ENCODE measurements around the gene XBP1. TPM values are rescaled to one million over a fixed set of nuclear protein-coding genes. Genes with fewer than 3 reads are reported as not detected.
"Not testable (repeated sequence)": the region's sequence is repeated elsewhere in the genome, so short reads cannot be mapped to it uniquely, and the experiment has no call there.

The XBP1 gene
- total and polyA plus RNA-seq, 2 of the 4 experiments (the other 2 are of a cell fraction) = 95.0 to 223 TPM

- no peak for TF ChIP-seq RAD21 (IDR thresholded peaks at IDR 0.05; ENCODE audit: low read length)
Observed at GRCh38 chr22:28759861-28760560, 40.4 kb downstream of the XBP1 start (continued).

GRCh38 chr22:28754512-28754911, 45.9 kb downstream of the XBP1 start:
- H4K91ac ChIP-seq (ENCODE audit: insufficient read depth, low read depth, low read length); POLR2A ChIA-PET (ENCODE audit: unreplicated experiment); H2AFZ ChIP-seq (replicated peaks; ENCODE audit: low read length, poor library complexity); BruUV-seq (replicated peaks); CTCF ChIA-PET; H2BK15ac ChIP-seq (ENCODE audit: low read depth, low read length); H3K27me3 ChIP-seq (ENCODE audit: control insufficient read depth, insufficient read depth, low read length); ATAC-seq (ENCODE audit: low read depth); in situ Hi-C loops (cut with MboI; ENCODE audit: low sequenced_read_pairs); H2BK120ac ChIP-seq (ENCODE audit: low read depth, low read length); H3K9me3 ChIP-seq (ENCODE audit: control insufficient read depth, insufficient read depth, low read length); H4K8ac ChIP-seq (ENCODE audit: low read depth in 2 of 2, low read length in 2 of 2); H3K23ac ChIP-seq (ENCODE audit: low read depth, low read length); H3K27ac ChIP-seq (ENCODE audit: insufficient read depth, low read length); H3K4ac ChIP-seq (ENCODE audit: low read depth, low read length); H2AK5ac ChIP-seq (ENCODE audit: low read depth, low read length); H2BK5ac ChIP-seq (ENCODE audit: low read depth, low read length, poor library complexity, severe bottlenecking); H3K36me3 ChIP-seq (ENCODE audit: control insufficient read depth, insufficient read depth, low read length); H2AK9ac ChIP-seq (replicated peaks; ENCODE audit: low read depth, low read length, poor library complexity); H2BK20ac ChIP-seq (ENCODE audit: low read depth, low read length); H3K9ac ChIP-seq (ENCODE audit: low read depth, low read length); H3K79me1 ChIP-seq (ENCODE audit: low read depth in 1 of 2, low read length in 2 of 2); H4K20me1 ChIP-seq (ENCODE audit: insufficient read depth, low read length); H3K14ac ChIP-seq (replicated peaks; ENCODE audit: low read depth, low read length); dilution Hi-C loops (cut with HindIII; ENCODE audit: low sequenced_read_pairs, unreplicated experiment); DNase-seq; H3K18ac ChIP-seq (ENCODE audit: low read depth, low read length); H3K4me3 ChIP-seq (ENCODE audit: insufficient read depth, low read depth, low read length); H3K4me1 ChIP-seq (ENCODE audit: control insufficient read depth, insufficient read depth, low read length); intact Hi-C loops (cut with micrococcal nuclease); H3K4me2 ChIP-seq (ENCODE audit: low read depth, low read length); H3K56ac ChIP-seq (ENCODE audit: extremely low read depth, insufficient read depth, low read length); H4K5ac ChIP-seq (ENCODE audit: low read depth, low read length): not testable (repeated sequence)
- WGBS, 2 experiments (ENCODE audit: extremely low coverage in 2 of 2, insufficient read length in 1 of 2) = no CpG with 5 or more reads among the region's 3 CpGs
- H3K9me1 ChIP-seq (ENCODE audit: insufficient read depth, low read length) = peaks cover 10% of the 10 kb centered on the region
